Measurements from ENCODE around the gene BAZ2B.
"Not testable (repeated sequence)": the region's sequence is repeated elsewhere in the genome, so short reads cannot be mapped to it uniquely, and the experiment has no call there.

Gene BAZ2B

GRCh38 chr2:159633219-159633618, 16.9 kb upstream of the BAZ2B start:
- no peak overlapping the region for H2AFZ ChIP-seq (ENCODE audit: low read depth, low read length)
- no peaks in the 10 kb centered on the region for H3K27me3 ChIP-seq (ENCODE audit: insufficient read depth, low read length, poor library complexity)
- TF ChIP-seq CTCF (IDR thresholded peaks at IDR 0.05; ENCODE audit: borderline replicate concordance, extremely low read depth, low read length, poor library complexity, severe bottlenecking) (no peak), EZH2 (IDR thresholded peaks at IDR 0.05; ENCODE audit: borderline replicate concordance, low read depth, low read length, severe bottlenecking) (no peak)
- no peaks in the 10 kb centered on the region for H3K36me3 ChIP-seq (ENCODE audit: insufficient read depth, low read length)
- ATAC-seq (ENCODE audit: insufficient read depth, low read depth) (no peak), DNase-seq (no peak)
- no peaks in the 10 kb centered on the region for H3K79me2 ChIP-seq (ENCODE audit: insufficient read depth, low read length)
- H3K9ac ChIP-seq (ENCODE audit: low read depth, low read length) = no peak overlapping the region
- no peak overlapping the region for H3K4me3 ChIP-seq (ENCODE audit: low read depth in 1 of 2, low read length in 2 of 2)
- H3K4me1 ChIP-seq (ENCODE audit: insufficient read depth, low read length) = no peaks in the 10 kb centered on the region
- no peak overlapping the region for H3K27ac ChIP-seq (ENCODE audit: low read length)
- no peaks in the 10 kb centered on the region for H3K9me3 ChIP-seq (ENCODE audit: insufficient read depth, low read length, severe bottlenecking)
- no peaks in the 10 kb centered on the region for H4K20me1 ChIP-seq (ENCODE audit: insufficient read depth, low read length)
- H3K4me2 ChIP-seq (ENCODE audit: insufficient read depth, low read length) = no peak overlapping the region

GRCh38 chr2:159625628-159626027, 9.3 kb upstream of the BAZ2B start:
- H2AFZ ChIP-seq (ENCODE audit: low read depth, low read length); H3K27ac ChIP-seq (ENCODE audit: low read length); H3K9ac ChIP-seq (ENCODE audit: low read depth, low read length); H3K27me3 ChIP-seq (ENCODE audit: insufficient read depth, low read length, poor library complexity); H3K79me2 ChIP-seq (ENCODE audit: insufficient read depth, low read length); H4K20me1 ChIP-seq (ENCODE audit: insufficient read depth, low read length); H3K4me1 ChIP-seq (ENCODE audit: insufficient read depth, low read length); H3K9me3 ChIP-seq (ENCODE audit: insufficient read depth, low read length, severe bottlenecking); DNase-seq; H3K4me3 ChIP-seq (ENCODE audit: low read depth in 1 of 2, low read length in 2 of 2); H3K4me2 ChIP-seq (ENCODE audit: insufficient read depth, low read length); ATAC-seq (ENCODE audit: insufficient read depth, low read depth); H3K36me3 ChIP-seq (ENCODE audit: insufficient read depth, low read length): not testable (repeated sequence)

- Histone ChIP-seq H3K9me3 (ENCODE audit: insufficient read depth, low read length, severe bottlenecking) (no peaks in the 10 kb centered on the region), H4K20me1 (ENCODE audit: insufficient read depth, low read length) (no peaks in the 10 kb centered on the region), H3K9ac (ENCODE audit: low read depth, low read length) (no peak overlapping the region), H2AFZ (ENCODE audit: low read depth, low read length) (no peak overlapping the region), H3K4me3 (ENCODE audit: low read depth in 1 of 2, low read length in 2 of 2) (no peak overlapping the region), H3K79me2 (ENCODE audit: insufficient read depth, low read length) (no peaks in the 10 kb centered on the region), H3K4me2 (ENCODE audit: insufficient read depth, low read length) (no peak overlapping the region), H3K27me3 (ENCODE audit: insufficient read depth, low read length, poor library complexity) (no peaks in the 10 kb centered on the region), H3K27ac (ENCODE audit: low read length) (no peak overlapping the region), H3K4me1 (ENCODE audit: insufficient read depth, low read length) (no peaks in the 10 kb centered on the region), H3K36me3 (ENCODE audit: insufficient read depth, low read length) (no peaks in the 10 kb centered on the region)
- DNase-seq = no peak
- no peak for TF ChIP-seq EZH2 (IDR thresholded peaks at IDR 0.05; ENCODE audit: borderline replicate concordance, low read depth, low read length, severe bottlenecking)
- ATAC-seq (ENCODE audit: insufficient read depth, low read depth) = no peak
These were observed 7.1 kb upstream of the BAZ2B start for GRCh38 chr2:159623436-159623835.

- ATAC-seq (ENCODE audit: insufficient read depth, low read depth) (no peak), DNase-seq (no peak)
- Histone ChIP-seq H3K4me3 (ENCODE audit: low read depth in 1 of 2, low read length in 2 of 2) (no peak overlapping the region), H3K27ac (ENCODE audit: low read length) (no peak overlapping the region), H4K20me1 (ENCODE audit: insufficient read depth, low read length) (no peaks in the 10 kb centered on the region), H3K4me2 (ENCODE audit: insufficient read depth, low read length) (no peak overlapping the region), H3K36me3 (ENCODE audit: insufficient read depth, low read length) (no peaks in the 10 kb centered on the region), H2AFZ (ENCODE audit: low read depth, low read length) (no peak overlapping the region), H3K9me3 (ENCODE audit: insufficient read depth, low read length, severe bottlenecking) (no peaks in the 10 kb centered on the region), H3K4me1 (ENCODE audit: insufficient read depth, low read length) (no peaks in the 10 kb centered on the region), H3K27me3 (ENCODE audit: insufficient read depth, low read length, poor library complexity) (no peaks in the 10 kb centered on the region), H3K9ac (ENCODE audit: low read depth, low read length) (no peak overlapping the region), H3K79me2 (ENCODE audit: insufficient read depth, low read length) (no peaks in the 10 kb centered on the region)
- no peak for TF ChIP-seq EZH2 (IDR thresholded peaks at IDR 0.05; ENCODE audit: borderline replicate concordance, low read depth, low read length, severe bottlenecking)
- TF ChIP-seq CTCF (IDR thresholded peaks at IDR 0.05; ENCODE audit: borderline replicate concordance, extremely low read depth, low read length, poor library complexity, severe bottlenecking) = no peak
These were observed 6.6 kb upstream of the BAZ2B start for GRCh38 chr2:159622966-159623365.
